Activated CD4-positive, alpha-beta T cell treated with anti-CD3 and anti-CD28 coated beads, Interleukin-2, Interleukin-6, amounts not matched to agents 100 ng/mL and 50 ng/mL, durations not matched to agents 16 hours and 8 hours (primary cell): Measurements from ENCODE around the gene TSPAN31.
"Not testable (repeated sequence)": the region's sequence is repeated elsewhere in the genome, so short reads cannot be mapped to it uniquely, and the experiment has no call there.

Experiments
- DNase-seq: peaks from one replicate; pipeline ENCODE4 v3.0.0-alpha.2; 2020

The TSPAN31 gene, protein sequence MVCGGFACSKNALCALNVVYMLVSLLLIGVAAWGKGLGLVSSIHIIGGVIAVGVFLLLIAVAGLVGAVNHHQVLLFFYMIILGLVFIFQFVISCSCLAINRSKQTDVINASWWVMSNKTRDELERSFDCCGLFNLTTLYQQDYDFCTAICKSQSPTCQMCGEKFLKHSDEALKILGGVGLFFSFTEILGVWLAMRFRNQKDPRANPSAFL

DNA sequence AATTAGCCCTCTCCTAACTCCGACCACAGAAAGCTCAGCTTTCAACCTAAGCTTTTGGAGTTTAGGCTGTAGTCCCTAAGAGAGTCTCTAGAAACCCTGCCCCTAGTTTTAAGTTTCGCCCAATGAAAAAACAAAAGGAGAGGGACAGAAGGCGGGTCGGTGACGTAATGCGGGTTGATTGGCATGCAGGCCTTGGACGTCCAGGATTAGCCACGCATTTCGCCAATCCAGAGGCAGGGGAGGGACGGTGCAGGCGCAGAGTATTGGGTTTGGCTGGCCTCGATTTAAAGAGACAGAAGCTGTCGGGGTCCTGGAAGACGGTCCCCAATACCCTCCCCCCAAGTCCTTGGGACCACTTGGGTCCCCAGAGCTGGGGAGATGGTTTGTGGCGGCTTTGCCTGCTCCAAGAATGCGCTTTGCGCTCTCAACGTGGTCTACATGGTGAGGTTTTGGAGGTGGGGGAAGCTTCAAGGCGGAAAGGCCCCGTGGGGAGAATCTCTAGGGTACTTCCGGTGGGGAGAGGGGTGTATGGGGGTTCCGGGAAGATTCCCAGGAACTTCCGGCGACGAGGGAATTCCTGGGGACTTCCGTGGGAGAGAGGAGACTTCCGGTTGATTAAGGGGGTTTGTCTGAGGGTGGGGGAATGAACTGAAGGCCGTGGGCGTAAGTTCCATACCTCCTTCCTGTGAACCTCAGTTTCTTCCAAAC, at the start of gene TSPAN31:
TSPAN31 (plus strand) TSS at position 263 of the 708 bp plus-strand sequence; CDS start at position 379, 116 bp downstream.
- peak; percentile 95 for DNase-seq

DNA sequence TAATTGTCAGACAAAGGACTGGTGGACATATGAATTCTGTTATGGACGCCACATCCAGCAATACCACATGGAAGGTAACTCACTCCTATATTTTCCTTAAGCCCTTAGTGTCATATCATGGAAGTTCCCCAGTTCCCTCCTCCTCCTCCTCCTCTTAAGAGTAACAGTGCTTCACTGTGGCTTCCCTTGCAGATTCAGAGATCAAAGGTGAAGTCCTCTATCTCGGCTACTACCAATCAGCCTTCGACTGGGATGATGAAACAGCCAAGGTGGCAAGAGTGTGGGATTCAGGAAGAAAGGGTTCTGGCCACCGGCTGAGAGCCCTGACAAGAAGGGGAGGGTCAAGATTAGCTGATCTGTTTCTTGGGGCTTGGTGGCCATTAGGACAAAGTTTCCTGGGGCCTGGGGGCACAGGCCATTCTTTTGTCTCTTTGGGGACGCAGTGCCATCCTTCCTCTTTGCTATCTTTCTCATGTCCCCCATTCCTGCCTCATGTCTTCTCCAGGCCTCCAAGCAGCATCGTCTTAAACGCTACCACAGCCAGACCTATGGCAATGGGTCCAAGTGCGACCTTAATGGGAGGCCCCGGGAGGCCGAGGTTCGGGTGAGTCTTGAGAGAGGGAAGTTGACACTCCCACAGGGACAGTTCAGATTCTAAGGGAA, 48.9 kb upstream of the TSPAN31 start:
- no peak for DNase-seq

DNA sequence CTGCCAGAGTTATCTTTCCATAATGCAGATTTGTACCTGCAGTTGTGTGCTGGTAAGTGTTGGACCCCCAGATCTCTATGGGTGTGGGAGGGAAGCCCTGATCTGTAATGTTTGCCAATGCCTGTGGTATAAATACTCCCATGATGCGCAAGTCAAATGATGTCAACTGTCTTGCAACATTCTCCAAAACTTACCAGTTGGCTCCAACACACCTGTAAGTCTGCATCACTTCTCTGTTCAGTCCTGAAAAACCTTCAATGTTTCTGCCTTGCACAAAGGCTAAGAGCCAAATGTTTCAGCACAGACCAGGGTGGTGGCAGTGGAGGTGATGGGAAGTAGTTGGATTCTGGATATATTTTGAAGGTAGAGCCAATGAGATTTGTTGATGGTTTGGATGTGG, 47.8 kb upstream of the TSPAN31 start:
- DNase-seq: no peak

DNA sequence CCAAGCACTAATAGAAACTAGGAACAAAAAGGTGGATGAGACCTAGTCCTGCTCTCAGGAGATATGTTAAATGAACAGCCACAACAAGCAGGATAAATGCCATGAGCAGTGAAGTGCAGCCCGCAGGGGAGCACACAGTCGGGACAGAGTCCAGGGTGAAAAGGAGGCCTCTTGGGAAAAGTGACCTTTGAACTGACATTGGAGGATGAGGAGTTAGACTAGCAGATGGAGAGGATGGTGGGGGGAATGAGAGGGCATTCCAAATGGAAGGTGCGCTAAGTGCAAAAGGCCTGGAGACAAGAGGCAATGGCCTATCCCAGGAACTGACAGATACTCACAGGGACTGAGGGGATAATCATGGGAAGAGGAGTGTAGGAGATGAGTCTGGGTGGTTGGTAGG, 46.4 kb upstream of the TSPAN31 start:
- DNase-seq: no peak

DNA sequence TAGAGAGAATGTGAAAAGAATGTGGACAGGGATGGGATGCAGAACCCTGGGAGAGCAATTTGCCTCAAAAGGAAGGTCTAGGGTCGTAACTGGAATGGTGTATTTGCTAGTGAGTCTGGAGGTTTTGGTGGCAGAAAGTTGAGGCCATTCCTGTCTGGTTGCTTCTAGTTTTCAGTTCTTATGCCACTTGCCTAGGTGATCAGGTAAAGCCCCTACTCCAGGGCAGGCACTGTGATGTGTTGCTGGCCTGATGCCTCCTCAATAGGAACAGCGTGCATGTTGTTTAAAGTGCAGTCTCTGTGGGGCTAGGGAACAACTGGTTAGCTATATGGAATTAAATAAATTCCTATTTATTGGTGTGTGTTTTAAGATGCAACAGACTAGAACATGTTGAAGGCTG, 44.5 kb upstream of the TSPAN31 start:
- no peak for DNase-seq

DNA sequence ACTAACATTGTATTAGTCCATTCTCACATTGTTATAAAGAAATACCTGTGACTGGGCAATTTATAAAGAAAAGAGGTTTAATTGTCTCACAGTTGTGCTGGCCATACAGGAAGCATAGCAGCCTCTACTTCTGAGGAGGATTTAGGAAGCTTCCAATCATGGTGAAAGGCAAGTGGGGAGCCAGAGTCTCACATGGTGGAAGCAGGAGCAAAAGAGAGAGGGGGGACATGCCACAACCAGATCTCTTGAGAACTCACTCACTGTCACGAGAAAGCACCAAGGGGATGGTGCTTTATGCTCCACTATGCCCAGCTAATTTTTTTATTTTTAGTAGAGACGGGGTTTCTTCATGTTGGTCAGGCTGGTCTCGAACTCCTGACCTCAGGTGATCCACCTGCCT, 37.6 kb upstream of the TSPAN31 start:
- no peak for DNase-seq

DNA sequence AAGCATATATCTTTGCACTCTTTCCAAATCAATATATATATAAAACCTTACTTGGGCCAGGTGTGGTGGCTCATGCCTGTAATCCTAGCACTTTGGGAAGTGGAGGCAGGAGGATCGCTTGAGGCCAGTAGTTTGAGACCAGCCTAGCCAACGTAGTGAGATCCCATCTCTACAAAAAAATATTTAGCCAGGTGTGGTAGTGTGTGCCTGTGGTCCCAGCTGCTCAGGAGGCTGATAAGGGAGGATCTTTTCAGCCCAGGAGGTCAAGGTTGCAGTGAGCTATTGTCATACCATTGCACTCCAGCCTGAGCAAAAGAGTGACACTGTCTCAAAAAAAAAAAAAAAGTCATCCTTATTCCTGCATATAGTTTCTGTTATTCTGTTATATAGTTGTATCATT, 36.5 kb upstream of the TSPAN31 start:
- DNase-seq: no peak

DNA sequence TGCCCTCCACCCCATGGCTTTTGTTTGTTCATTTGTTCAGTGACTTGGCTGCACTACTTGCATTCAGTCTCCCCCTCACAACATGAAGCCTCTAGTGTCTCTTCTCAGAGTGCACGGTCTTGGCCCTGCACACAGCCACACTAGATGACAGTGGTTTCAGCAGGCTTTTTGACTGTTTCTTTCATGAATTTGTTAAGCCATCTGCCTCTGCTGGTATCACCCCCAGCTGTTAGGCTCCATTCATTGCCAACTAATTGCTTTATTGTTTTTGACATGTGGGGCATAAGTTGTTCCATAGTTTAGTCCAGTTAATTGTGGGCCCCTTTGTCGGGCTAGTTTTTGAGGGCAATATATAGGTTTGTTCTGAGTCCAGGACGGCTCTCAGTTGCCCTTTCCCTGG, 32.1 kb upstream of the TSPAN31 start:
- DNase-seq: no peak

DNA sequence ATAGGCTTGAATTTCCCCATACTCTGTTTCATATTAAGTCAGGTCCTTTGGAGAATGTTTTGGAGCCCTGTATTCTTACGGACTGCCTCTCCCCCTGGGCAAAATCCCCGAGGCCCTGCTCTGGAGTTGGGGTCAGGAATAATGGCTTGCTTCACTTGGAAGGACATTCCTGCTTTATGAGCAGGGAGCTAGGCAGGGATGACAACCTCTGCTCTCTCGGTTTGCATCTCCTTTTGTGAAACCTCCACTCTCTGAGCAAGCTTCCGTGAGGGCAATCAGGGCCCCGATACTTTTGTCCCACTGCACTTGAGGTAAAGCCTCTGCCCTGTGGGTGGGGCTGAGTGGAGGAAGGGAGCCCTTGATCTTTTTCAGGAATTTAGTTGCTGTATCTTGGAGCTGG, 31.6 kb upstream of the TSPAN31 start:
- no peak for DNase-seq

DNA sequence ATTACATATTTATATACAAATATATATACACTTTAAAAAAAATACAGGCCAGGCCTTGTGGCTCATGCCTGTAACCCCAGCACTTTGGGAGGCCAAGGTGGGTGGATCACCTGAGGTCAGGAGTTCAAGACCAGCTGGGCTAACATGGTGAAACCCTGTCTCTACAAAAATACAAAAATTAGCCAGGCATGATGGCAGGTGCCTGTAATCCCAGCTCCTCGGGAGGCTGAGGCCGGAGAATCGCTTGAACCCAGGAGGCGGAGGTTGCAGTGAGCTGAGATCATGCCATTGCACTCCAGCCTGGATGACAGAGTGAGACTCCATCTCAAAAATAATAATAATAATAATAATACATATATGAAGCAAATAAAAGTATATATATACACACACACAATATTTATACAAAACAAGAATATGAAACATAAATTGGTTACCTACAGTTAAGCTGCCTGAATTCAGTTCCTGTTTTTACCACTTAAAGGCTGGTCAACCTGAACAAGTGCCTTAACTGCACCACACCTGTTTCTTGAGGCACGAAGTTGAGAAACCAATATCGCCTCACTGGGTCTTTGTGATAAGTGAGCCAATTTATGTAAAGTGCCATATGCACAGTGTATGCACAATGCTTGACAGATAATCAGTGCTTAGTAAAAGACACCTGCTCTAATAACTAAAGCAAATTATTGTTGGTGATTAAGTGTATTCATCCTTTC, 29.6 kb upstream of the TSPAN31 start:
- not testable (repeated sequence) for DNase-seq

DNA sequence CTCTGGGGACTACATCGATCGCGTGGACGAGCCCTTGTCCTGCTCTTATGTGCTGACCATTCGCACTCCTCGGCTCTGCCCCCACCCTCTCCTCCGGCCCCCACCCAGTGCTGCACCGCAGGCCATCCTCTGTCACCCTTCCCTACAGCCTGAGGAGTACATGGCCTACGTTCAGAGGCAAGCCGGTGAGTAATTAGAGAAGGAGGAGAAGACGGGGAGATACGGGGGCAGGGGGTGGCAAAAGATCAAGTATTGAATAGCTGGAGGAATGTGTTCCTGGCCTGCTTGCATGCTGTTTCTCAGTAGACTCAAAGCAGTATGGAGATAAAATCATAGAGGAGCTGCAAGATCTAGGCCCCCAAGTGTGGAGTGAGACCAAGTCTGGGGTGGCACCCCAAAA, 29.1 kb upstream of the TSPAN31 start:
- no peak for DNase-seq

DNA sequence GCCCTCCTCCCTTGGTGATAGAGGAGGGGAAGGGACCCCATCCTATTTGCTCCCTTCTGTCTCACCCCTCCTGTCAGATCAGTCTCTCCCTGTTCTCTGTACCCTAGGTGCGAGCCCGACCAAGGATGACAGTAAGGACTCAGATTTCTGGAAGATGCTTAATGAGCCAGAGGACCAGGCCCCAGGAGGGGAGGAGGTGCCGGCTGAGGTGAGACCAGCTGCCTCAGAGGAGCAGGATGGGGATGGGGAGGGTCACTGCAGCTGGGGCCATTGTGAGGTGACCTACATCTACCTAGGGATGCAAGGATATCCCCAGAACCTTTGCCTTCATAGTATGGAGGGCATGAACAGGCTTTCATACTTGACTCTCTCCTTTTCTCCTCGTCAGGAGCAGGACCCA, 28.5 kb upstream of the TSPAN31 start:
- no peak for DNase-seq

DNA sequence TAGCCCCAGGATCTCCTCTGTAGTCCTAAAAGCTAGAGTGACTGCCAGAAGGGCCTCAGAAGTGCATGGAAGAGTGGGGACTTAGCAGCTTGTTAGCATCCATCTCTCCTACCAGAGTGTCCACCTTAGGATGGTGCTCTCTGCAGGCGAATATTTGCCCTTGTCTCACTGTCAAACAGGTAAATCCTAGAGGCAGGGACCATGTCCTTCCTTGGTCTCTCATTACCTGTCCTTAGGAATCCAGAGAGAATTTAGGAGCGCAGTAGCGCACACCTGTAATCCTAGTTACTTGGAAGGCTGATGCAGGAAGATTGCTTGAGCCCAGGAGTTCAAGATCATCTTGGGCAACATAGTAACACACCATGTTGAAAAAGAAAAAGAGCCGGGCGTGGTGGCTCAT, 27.7 kb upstream of the TSPAN31 start:
- DNase-seq: no peak

DNA sequence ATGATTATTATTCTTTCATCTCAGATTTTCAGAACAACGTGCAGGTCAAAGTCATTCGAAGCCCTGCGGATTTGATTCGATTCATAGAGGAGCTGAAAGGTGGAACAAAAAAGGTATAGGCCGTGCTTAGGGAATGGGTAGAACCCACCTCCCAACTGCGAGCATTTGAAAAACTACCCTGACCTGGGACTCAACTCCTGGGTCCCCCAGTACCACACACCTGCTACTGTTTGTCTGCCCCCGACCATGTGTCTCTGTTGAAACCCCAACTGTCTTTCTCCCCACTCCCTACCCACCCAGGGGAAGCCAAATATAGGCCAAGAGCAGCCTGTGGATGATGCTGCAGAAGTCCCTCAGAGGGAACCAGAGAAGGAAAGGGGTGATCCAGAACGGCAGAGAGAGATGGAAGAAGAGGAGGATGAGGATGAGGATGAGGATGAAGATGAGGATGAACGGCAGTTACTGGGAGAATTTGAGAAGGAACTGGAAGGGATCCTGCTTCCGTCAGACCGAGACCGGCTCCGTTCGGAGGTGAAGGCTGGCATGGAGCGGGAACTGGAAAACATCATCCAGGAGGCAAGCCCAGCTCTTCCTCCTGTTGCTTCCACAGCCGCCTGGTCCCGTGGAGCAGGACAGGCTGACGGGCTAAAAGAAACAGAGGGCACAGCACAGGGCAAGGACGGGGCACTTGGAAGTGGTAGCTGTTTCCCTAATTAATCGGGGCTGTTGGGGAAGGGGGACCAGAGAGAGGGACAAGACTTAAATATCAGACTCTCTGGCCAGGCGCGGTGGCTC, 26.8 kb upstream of the TSPAN31 start:
- no peak for DNase-seq

DNA sequence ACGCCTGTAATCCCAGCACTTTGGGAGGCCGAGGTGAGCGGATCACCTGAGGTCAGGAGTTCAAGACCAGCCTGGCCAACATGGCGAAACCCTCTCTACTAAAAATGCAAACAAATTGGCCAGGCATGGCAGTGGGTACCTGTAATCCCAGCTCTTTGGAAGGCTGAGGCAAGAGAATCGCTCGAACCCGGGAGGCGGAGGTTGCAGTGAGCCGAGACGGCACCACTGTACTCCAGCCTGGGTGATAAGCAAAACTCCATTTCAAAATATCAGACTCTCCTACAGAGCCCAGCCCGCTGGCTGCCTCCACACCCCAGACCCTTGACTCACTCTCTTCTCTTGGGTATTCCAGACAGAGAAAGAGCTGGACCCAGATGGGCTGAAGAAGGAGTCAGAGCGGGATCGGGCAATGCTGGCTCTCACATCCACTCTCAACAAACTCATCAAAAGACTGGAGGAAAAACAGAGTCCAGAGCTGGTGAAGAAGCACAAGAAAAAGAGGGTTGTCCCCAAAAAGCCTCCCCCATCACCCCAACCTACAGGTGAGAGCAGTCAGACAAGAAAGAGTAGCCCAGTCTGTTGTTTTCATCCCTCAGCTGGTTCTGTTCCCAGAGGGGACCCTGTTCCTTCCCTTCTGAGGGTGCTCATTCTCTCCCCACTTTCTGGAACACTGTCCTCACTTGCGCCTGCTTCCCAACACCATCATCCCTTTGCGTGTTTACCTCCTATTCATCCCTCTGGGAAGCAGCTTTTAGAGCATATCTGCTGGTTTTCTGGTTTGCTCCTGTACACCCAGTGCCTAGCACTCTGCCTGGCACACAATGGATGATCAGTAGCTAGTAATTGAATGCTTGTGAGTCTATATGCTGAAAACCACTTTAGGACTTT, 26.0 kb upstream of the TSPAN31 start:
- DNase-seq: no peak

DNA sequence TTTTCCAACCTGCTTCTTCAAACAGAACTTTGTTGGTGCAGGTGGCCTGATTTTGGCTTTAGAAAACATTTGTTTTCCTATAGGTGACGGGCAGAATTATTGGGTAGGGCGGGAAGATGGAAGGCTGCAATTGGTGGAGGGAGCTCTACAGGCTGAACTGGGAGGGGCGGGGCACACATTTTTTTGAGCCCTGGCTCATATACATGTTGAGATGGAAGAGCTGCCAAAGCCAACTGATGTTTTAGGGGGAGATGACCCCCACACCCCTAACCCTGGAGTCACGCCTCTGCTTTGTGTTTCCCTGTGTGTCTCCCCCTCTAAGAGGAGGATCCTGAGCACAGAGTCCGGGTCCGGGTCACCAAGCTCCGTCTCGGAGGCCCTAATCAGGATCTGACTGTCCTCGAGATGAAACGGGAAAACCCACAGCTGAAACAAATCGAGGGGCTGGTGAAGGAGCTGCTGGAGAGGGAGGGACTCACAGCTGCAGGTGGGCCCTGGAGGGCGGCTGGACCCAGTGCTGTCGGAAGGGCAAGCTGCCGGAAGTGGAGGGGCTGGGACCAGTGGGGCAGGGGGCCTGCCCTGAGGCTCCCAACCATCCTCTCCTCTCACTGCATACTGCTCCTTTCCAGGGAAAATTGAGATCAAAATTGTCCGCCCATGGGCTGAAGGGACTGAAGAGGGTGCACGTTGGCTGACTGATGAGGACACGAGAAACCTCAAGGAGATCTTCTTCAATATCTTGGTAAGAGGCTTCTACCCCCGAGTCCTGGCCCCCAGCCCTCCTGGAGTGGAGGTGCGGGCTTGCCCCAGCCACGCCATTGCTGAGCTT, 24.8 kb upstream of the TSPAN31 start:
- DNase-seq: no peak

DNA sequence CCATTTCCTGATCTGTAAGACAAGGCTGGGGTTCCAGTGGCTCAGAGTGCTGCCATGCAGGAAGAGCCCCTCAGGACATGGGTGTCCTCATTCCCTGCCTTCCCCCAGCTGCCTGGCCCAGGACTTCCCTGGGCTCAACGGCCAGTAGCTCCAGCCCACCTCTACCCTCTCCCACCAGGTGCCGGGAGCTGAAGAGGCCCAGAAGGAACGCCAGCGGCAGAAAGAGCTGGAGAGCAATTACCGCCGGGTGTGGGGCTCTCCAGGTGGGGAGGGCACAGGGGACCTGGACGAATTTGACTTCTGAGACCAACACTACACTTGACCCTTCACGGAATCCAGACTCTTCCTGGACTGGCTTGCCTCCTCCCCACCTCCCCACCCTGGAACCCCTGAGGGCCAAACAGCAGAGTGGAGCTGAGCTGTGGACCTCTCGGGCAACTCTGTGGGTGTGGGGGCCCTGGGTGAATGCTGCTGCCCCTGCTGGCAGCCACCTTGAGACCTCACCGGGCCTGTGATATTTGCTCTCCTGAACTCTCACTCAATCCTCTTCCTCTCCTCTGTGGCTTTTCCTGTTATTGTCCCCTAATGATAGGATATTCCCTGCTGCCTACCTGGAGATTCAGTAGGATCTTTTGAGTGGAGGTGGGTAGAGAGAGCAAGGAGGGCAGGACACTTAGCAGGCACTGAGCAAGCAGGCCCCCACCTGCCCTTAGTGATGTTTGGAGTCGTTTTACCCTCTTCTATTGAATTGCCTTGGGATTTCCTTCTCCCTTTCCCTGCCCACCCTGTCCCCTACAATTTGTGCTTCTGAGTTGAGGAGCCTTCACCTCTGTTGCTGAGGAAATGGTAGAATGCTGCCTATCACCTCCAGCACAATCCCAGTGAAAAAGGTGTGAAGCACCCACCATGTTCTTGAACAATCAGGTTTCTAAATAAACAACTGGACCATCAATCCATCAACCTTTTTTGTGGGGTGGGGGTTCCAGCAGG, 23.9 kb upstream of the TSPAN31 start:
- DNase-seq: no peak

DNA sequence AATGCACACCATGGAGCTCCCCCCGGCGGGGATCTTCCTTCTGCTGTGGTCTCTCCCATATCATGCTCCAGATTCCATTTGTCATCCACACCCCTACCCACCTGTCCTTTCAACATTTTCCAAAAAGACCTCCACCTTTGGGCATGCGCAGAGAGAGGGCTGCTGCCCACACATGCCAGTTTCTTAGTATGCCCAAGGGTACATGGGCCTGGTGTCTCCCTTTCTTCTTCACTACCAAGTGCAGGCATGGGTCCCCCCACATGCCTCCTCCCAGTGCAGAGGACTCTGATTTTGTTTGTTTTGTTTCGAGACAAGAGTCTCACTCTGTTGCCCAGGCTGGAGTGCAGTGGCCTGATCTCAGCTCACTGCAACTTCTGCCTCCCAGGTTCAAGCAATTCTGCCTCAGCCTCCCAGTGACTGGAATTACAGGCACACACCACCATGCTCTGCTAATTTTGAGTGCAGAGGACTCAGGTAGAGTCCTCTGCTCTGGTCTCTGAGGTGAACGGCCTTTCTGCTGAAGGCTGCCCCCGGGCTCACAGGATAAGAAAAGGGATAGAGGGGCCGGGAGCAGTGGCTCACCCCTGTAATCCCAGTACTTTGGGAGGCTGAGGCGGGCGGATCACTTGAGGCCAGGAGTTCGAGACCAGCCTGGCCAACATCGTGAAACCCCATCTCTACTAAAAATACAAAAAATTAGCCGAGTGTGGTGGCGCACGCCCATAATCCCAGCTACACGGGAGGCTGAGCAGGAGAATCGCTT, 22.8 kb upstream of the TSPAN31 start:
- DNase-seq: not testable (repeated sequence)
